Pancreas (tissue), 10 donors: ENCODE results near the gene AP2A1. TPM values are rescaled to one million over a fixed set of nuclear protein-coding genes. Genes with fewer than 3 reads are reported as not detected.

ENCODE experiments used
- ATAC-seq, 4 donors: fragments of 200-7000 bp; cut with Tn5 transposase; one replicate each; pipeline versions ENCODE4 v1.8.0 to v1.9.1; 2020; ENCODE audit warnings: mild to moderate bottlenecking in 4 of 4, moderate library complexity in 4 of 4
- DNase-seq, 6 donors: peaks; one replicate each; pipeline ENCODE4 v3.0.0-alpha.2; 2020
- FAIRE-seq: peaks from 2 replicates; lab custom pipeline; 2012; peaks lifted over from hg19 to GRCh38; lab: Jason Lieb, UNC
- H3K27ac ChIP-seq, 4 donors: fragments of 200-600 bp; sonication (generic); 1 replicate in 3 of 4; 2 replicates in 1 of 4; pipeline versions ENCODE4 v1.5.0 to v1.8.0; 2020
- H3K27me3 ChIP-seq, 4 donors: fragments of 200-600 bp; one replicate each; pipeline ENCODE4 v1.8.0; 2021
- H3K36me3 ChIP-seq, 3 donors: fragments of 200-600 bp; sonication (generic) in 1 of 3; one replicate each; pipeline versions ENCODE4 v1.5.0 to v1.8.0; 2020 to 2021
- H3K4me1 ChIP-seq, 3 donors: fragments of 200-600 bp; one replicate each; pipeline ENCODE4 v1.8.0; 2021
- H3K4me3 ChIP-seq, 4 donors: fragments of 200-600 bp; sonication (generic) in 2 of 4; one replicate each; pipeline versions ENCODE4 v1.5.0 to v1.8.0; 2020 to 2021
- H3K9me3 ChIP-seq, 4 donors: fragments of 200-600 bp; one replicate each; pipeline ENCODE4 v1.8.0; 2021
- CTCF ChIP-seq, 4 donors: fragments of 200-600 bp; sonication (generic) in 3 of 4; IDR thresholded peaks; one replicate each; pipeline versions ENCODE4 v1.5.0 to v1.8.0; 2021; ENCODE audit warnings: antibody characterized with exemption in 4 of 4
- whole genome bisulfite sequencing, 2 donors: extraction: QIAGEN DNeasy Blood & Tissue Kit; methylation state at CpG; one replicate each; pipeline ENCODE4 v1.1.7; 2013; 5-methylcytosine and 5-hydroxymethylcytosine counted together
- intact Hi-C, 3 donors: fragments of 100-400 bp; cut with DNase I; formaldehyde crosslinking; loops; one replicate each; pipeline versions ENCODE4 v1.11.1 to v1.14.2; 2022
- polyA plus RNA-seq, 2 donors: library from polyadenylated mRNA; stranded (reverse); fragments of 200-250 nt; gene quantifications; one replicate each; pipeline ENCODE4 v1.2.3, GENCODE V29; 2013
- total RNA-seq, 6 donors: library from RNA; stranded (reverse); fragmentation: NEBNext Ultra II Directional in 4 of 6; extraction: Animal tissue kit (Norgen Biotek cat#: 25700) in 4 of 6; gene quantifications; one replicate each; pipeline versions ENCODE4 v1.2.1 to v1.2.4, GENCODE V29; 2021 to 2023
- donor health status: healthy with polysubstance abuse.
- donor health status: DM: no; HTN: no; CAD: no; lungs with moderate emphysema.
- donor health status: DM: no; HTN: no; CAD: no.
- donor health status: control.
- donor health status: control.
- donor health status: Bipolar disorder and iron deficiency.
- donor health status: DM: yes; HTN: yes; CAD: no.
- donor health status: DM: no; HTN: no; CAD: no.
- donor health status: DM: no; HTN: no; CAD: no.
- donor health status: DM: yes; HTN: yes; CAD: no.

AP2A1 gene
- total and polyA plus RNA-seq, 8 donors, result 27.1 to 42.8 (median 33.3) TPM

GRCh38 chr19:49730166-49730565, 36.6 kb upstream of the AP2A1 start:
- ATAC-seq (no peak), FAIRE-seq (no peak), DNase-seq (no peak)
- 75 to 93% methylated on average over 5 of the region's 5 CpGs for WGBS, 2 donors
- H3K9me3 ChIP-seq, result no peaks in the 10 kb centered on the region
- intact Hi-C loops, result no loop called here
- no peaks in the 10 kb centered on the region for H3K27me3 ChIP-seq
- H3K36me3 ChIP-seq, result no peaks in the 10 kb centered on the region
- no peaks in the 10 kb centered on the region for H3K4me1 ChIP-seq
- TF ChIP-seq CTCF (IDR thresholded peaks at IDR 0.05), result no peak
- no peak overlapping the region for H3K27ac ChIP-seq
- H3K4me3 ChIP-seq, result no peak overlapping the region

GRCh38 chr19:49738268-49738667, 28.5 kb upstream of the AP2A1 start:
- Histone ChIP-seq H3K9me3 (no peaks in the 10 kb centered on the region), H3K27ac (no peak overlapping the region), H3K4me3 (no peak overlapping the region), H3K27me3 (no peaks in the 10 kb centered on the region), H3K36me3 (no peaks in the 10 kb centered on the region), H3K4me1 (no peaks in the 10 kb centered on the region)
- TF ChIP-seq CTCF (IDR thresholded peaks at IDR 0.05), result no peak
- ATAC-seq (no peak), FAIRE-seq (no peak), DNase-seq (no peak)
- intact Hi-C loops, result no loop called here
- WGBS, 2 donors, result 71 to 75% methylated on average over 4 of the region's 4 CpGs

GRCh38 chr19:49739098-49739497, 27.7 kb upstream of the AP2A1 start:
- no peaks in the 10 kb centered on the region for H3K36me3 ChIP-seq
- no peaks in the 10 kb centered on the region for H3K27me3 ChIP-seq
- no peak for DNase-seq
- intact Hi-C loops, result no loop called here
- no peaks in the 10 kb centered on the region for H3K9me3 ChIP-seq
- no peak for TF ChIP-seq CTCF (IDR thresholded peaks at IDR 0.05)
- WGBS, 2 donors, result 74 to 78% methylated on average over 1 of the region's 1 CpG
- ATAC-seq, result no peak
- H3K27ac ChIP-seq, result no peak overlapping the region
- no peaks in the 10 kb centered on the region for H3K4me1 ChIP-seq
- no peak for FAIRE-seq
- H3K4me3 ChIP-seq, result no peak overlapping the region

- no peak for FAIRE-seq
- Histone ChIP-seq H3K4me1 (no peaks in the 10 kb centered on the region), H3K36me3 (no peaks in the 10 kb centered on the region), H3K27ac (no peak overlapping the region), H3K27me3 (no peaks in the 10 kb centered on the region), H3K9me3 (no peaks in the 10 kb centered on the region), H3K4me3 (no peak overlapping the region)
- no peak for TF ChIP-seq CTCF (IDR thresholded peaks at IDR 0.05)
- intact Hi-C loops, result no loop called here
- whole genome bisulfite sequencing, 2 donors, result 90 to 91% methylated on average over 10 of the region's 10 CpGs
- no peak for DNase-seq
- ATAC-seq, result no peak
Observed at GRCh38 chr19:49739933-49740332, 26.9 kb upstream of the AP2A1 start.

GRCh38 chr19:49741210-49741844, 25.5 kb upstream of the AP2A1 start:
- WGBS, 2 donors, result 82 to 88% methylated on average over 9 of the region's 9 CpGs
- no peaks in the 10 kb centered on the region for H3K36me3 ChIP-seq
- no peak overlapping the region for H3K4me3 ChIP-seq
- no peak for ATAC-seq
- FAIRE-seq, result no peak
- no peak overlapping the region for H3K27ac ChIP-seq
- no peak for TF ChIP-seq CTCF (IDR thresholded peaks at IDR 0.05)
- H3K9me3 ChIP-seq, result no peaks in the 10 kb centered on the region
- intact Hi-C loops, result no loop called here
- no peaks in the 10 kb centered on the region for H3K4me1 ChIP-seq
- H3K27me3 ChIP-seq, result no peaks in the 10 kb centered on the region
- no peak for DNase-seq
